Omental fat pad (tissue), 4 donors: Measurements from ENCODE around the gene SLC37A2. TPM values are rescaled to one million over a fixed set of nuclear protein-coding genes. Genes with fewer than 3 reads are reported as not detected.

Experiments
- ATAC-seq: fragments of 150-250 bp; one replicate; pipeline ENCODE4 v1.9.1; 2016; ENCODE audit warnings: mild to moderate bottlenecking, moderate library complexity; ENCODE audit not compliant: low FRiP score
- DNase-seq: peaks from one replicate; pipeline ENCODE4 v3.0.0-alpha.2; 2019; ENCODE audit warnings: low spot score
- CTCF ChIP-seq, 3 donors: fragments of 450-650 bp; IDR thresholded peaks; one replicate each; pipeline ENCODE4 v1.5.1; 2016 to 2017; ENCODE audit warnings: antibody characterized with exemption in 3 of 3, mild to moderate bottlenecking in 3 of 3, moderate library complexity in 2 of 3
- total RNA-seq, 4 donors: library from RNA; depleted of rRNA; stranded (reverse); fragments of >200 nt; gene quantifications; one replicate each; pipeline ENCODE4 v1.1.0, GENCODE V29; 2016

SLC37A2 gene
- total RNA-seq, 4 donors from 2014 or later = 15.6 to 26.0 (median 21.5) TPM

DNA sequence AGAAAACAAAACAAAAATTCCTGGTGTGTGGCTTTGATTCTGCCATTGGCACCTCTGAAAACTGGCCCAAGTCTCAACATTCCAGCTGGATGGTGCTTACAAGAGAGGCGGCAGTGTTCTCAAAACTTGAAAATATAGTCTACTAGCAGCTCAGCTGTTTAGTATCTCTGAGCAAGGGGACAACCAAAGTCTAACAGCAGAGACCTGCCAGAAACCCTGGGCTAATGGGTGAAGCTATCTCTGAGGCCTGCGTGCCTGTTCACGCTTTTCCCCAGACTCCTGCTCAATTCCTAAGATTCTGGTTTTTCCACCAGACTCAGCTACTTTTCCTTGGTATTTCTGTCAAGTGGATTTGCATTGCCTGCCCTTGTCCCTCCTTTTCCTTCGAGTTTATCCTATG lies 30.4 kb downstream of the SLC37A2 start:
- TF ChIP-seq CTCF (IDR thresholded peaks at IDR 0.05) = no peak
- no peak for ATAC-seq
- DNase-seq = no peak

- DNase-seq (no peak), ATAC-seq (no peak)
- TF ChIP-seq CTCF (IDR thresholded peaks at IDR 0.05) = no peak
Measured at GRCh38 chr11:125094731-125095130, 31.6 kb downstream of the SLC37A2 start.

DNA sequence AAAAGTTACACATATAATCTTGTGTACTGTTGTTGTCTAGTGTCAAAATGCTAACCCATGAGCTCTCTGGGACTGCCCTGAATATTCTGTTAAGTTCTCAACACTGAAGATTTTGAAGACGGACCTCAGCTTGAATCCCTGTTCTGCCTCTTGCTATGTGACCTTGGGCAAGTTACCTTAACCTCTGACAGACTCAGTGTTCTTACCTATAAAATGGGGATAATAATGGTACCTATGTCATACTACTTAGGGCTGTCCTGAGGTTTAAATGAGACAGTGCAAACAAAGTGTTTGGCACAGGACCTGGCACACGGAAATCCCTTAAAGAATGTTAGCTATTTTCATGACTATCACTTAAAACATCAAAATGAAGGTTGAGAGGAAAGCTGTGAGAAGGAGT lies 37.0 kb downstream of the SLC37A2 start:
- DNase-seq (no peak), ATAC-seq (no peak)
- TF ChIP-seq CTCF (IDR thresholded peaks at IDR 0.05) = no peak

- no peak for TF ChIP-seq CTCF (IDR thresholded peaks at IDR 0.05)
- ATAC-seq = no peak
Measured at GRCh38 chr11:125101596-125101995, 38.5 kb downstream of the SLC37A2 start.

DNA sequence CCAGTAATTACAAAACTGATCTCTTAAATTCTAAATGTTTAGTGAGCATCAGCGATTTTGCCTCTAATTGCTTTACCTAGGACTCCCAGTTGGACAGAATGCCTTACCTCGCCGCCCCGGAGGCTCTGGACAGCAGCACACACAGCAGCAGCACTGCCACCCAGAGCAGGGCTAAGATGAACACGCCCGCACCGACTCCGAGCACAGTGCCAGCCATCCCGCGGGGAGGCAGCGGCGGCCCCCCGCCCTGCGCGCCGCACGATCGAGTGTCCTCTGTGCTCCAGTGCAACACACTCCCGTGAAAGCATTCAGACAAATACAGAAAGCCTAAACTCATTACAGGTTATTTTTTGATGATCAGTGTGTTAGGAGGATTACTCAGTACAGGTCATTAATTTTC lies 38.9 kb downstream of the SLC37A2 start:
- ATAC-seq = no peak
- TF ChIP-seq CTCF (IDR thresholded peaks at IDR 0.05) = no peak
- no peak for DNase-seq

More at GRCh38 chr11:125101596-125101995, 38.5 kb downstream of the SLC37A2 start:
- DNase-seq = no peak

- ATAC-seq = no peak
- TF ChIP-seq CTCF (IDR thresholded peaks at IDR 0.05) = no peak
- no peak for DNase-seq
Measured at GRCh38 chr11:125102510-125102909, 39.4 kb downstream of the SLC37A2 start.

- no peak for DNase-seq
- ATAC-seq = no peak
- no peak for TF ChIP-seq CTCF (IDR thresholded peaks at IDR 0.05)
Measured at GRCh38 chr11:125105926-125106325, 42.8 kb downstream of the SLC37A2 start.
